ENCODE results near the gene EOLA2.
"Not testable (repeated sequence)": the region's sequence is repeated elsewhere in the genome, so short reads cannot be mapped to it uniquely, and the experiment has no call there.

Gene EOLA2

GRCh38 chrX:149932970-149933369 lies 5.3 kb downstream of the EOLA2 start:
- DNase-seq (ENCODE audit: low read depth) = not testable (repeated sequence)

- not testable (repeated sequence) for DNase-seq (ENCODE audit: low read depth)
These were observed 6.1 kb downstream of the EOLA2 start for GRCh38 chrX:149932150-149932549.

- not testable (repeated sequence) for DNase-seq (ENCODE audit: low read depth)
These were observed 6.9 kb downstream of the EOLA2 start for GRCh38 chrX:149931355-149931754.

- not testable (repeated sequence) for DNase-seq (ENCODE audit: low read depth)
These were observed 8.9 kb downstream of the EOLA2 start, which contains the start of gene HSFX4 for GRCh38 chrX:149929400-149929799. HSFX4 (plus strand) TSS chrX:149929573; CDS start chrX:149929645, 72 bp downstream.

- DNase-seq (ENCODE audit: low read depth) = not testable (repeated sequence)
These were observed 9.7 kb downstream of the EOLA2 start for GRCh38 chrX:149928635-149929034.

- not testable (repeated sequence) for DNase-seq (ENCODE audit: low read depth)
These were observed 10.4 kb downstream of the EOLA2 start for GRCh38 chrX:149927964-149928258.

- not testable (repeated sequence) for DNase-seq (ENCODE audit: low read depth)
These were observed 10.9 kb downstream of the EOLA2 start for GRCh38 chrX:149927245-149927963.

- not testable (repeated sequence) for DNase-seq (ENCODE audit: low read depth)
These were observed 13.9 kb downstream of the EOLA2 start for GRCh38 chrX:149924434-149924833.

- DNase-seq (ENCODE audit: low read depth) = not testable (repeated sequence)
These were observed 14.5 kb downstream of the EOLA2 start for GRCh38 chrX:149923836-149924235.

GRCh38 chrX:149916745-149917392 lies 21.4 kb downstream of the EOLA2 start:
- DNase-seq (ENCODE audit: low read depth) = no peak

- no peak for DNase-seq (ENCODE audit: low read depth)
These were observed 28.1 kb downstream of the EOLA2 start for GRCh38 chrX:149910178-149910695.

GRCh38 chrX:149909324-149910177 lies 28.7 kb downstream of the EOLA2 start:
- DNase-seq (ENCODE audit: low read depth) = no peak

- DNase-seq (ENCODE audit: low read depth) = no peak
These were observed 29.6 kb downstream of the EOLA2 start for GRCh38 chrX:149908727-149909126.

GRCh38 chrX:149908308-149908707 lies 30.0 kb downstream of the EOLA2 start:
- no peak for DNase-seq (ENCODE audit: low read depth)

- DNase-seq (ENCODE audit: low read depth) = no peak
These were observed 34.2 kb downstream of the EOLA2 start for GRCh38 chrX:149903889-149904748.

- DNase-seq (ENCODE audit: low read depth) = no peak
These were observed 39.7 kb downstream of the EOLA2 start for GRCh38 chrX:149898554-149898953.

- DNase-seq (ENCODE audit: low read depth) = not testable (repeated sequence)
These were observed 47.5 kb downstream of the EOLA2 start for GRCh38 chrX:149890828-149891227.
